ENCODE results near the gene BAG1.

Gene BAG1

GRCh38 chr9:33229359-33230114 lies 35.0 kb downstream of the BAG1 start:
- H2BK15ac ChIP-seq (ENCODE audit: low read depth, poor library complexity, severe bottlenecking): no peak overlapping the region
- peaks cover 24% of the 10 kb centered on the region for H3K4me1 ChIP-seq (ENCODE audit: control insufficient read depth, insufficient read depth, low read depth, low read length)
- WGBS: 83% methylated on average over 6 of the region's 9 CpGs

DNA sequence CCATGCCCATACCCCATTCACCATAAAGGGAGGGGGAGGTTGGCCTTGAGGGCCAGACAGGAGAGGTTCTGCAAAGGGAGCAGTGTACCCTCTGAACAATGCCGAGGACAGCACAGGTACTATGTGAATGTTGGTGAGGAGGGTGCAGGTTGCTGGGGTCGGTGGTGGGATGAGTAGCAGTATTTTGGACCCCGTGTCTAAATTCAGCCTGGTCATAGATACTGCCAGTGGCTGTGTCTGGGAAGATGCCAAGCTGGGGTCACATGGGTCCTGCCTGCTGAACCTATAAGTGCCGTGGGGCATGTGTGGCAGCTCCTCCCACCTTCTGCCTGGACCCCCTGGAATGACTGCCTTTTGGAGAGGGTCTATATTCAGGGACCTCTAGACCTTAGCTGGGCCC lies 35.9 kb downstream of the BAG1 start:
- peaks cover 6 to 27% of the 10 kb centered on the region in 2 experiments for H3K27me3 ChIP-seq (ENCODE audit: control insufficient read depth in 1 of 2, insufficient read depth in 1 of 2, low read length in 2 of 2)
- peaks cover 15% of the 10 kb centered on the region for H3K4me1 ChIP-seq (ENCODE audit: control insufficient read depth, insufficient read depth, low read depth, low read length)
- H3K14ac ChIP-seq (ENCODE audit: low read length in 2 of 2): no peak overlapping the region
- H3K18ac ChIP-seq (ENCODE audit: low read depth in 1 of 2, low read length in 2 of 2): no peak overlapping the region
- no peak overlapping the region for H3K23ac ChIP-seq (ENCODE audit: low read length in 2 of 2)
- no peak overlapping the region for H3K27ac ChIP-seq (ENCODE audit: low read length, poor library complexity, severe bottlenecking)
- H3K9me3 ChIP-seq (ENCODE audit: control insufficient read depth, low read length): no peaks in the 10 kb centered on the region
- WGBS: 72% methylated on average over 4 of the region's 4 CpGs
- H3K4ac ChIP-seq (ENCODE audit: low read depth in 1 of 2, low read length in 2 of 2): no peak overlapping the region
- H3K4me2 ChIP-seq (ENCODE audit: low read length, poor library complexity, severe bottlenecking): no peak overlapping the region
- no peak overlapping the region for H4K91ac ChIP-seq (ENCODE audit: low read length)
- no peak overlapping the region for H2BK120ac ChIP-seq (ENCODE audit: low read depth, low read length)
- no peak overlapping the region for H2BK5ac ChIP-seq (ENCODE audit: low read depth, low read length, poor library complexity, severe bottlenecking)
- no peak overlapping the region for H2AK5ac ChIP-seq (ENCODE audit: low read length, severe bottlenecking)
- no peak overlapping the region for H2BK15ac ChIP-seq (ENCODE audit: low read depth, poor library complexity, severe bottlenecking)
- H3K4me3 ChIP-seq (ENCODE audit: insufficient read depth in 1 of 2, low read depth in 1 of 2, low read length in 2 of 2): no peak overlapping the region
- H3K79me1 ChIP-seq (replicated peaks; ENCODE audit: low read length, poor library complexity, severe bottlenecking): no peaks in the 10 kb centered on the region
- H2AFZ ChIP-seq (ENCODE audit: low read depth, low read length): no peak overlapping the region
- DNase-seq: no peak
- H4K8ac ChIP-seq (ENCODE audit: low read length): no peak overlapping the region
- H2BK12ac ChIP-seq (ENCODE audit: low read length in 2 of 2): no peak overlapping the region
- H3K36me3 ChIP-seq (ENCODE audit: control insufficient read depth in 1 of 2, insufficient read depth in 2 of 2, low read depth in 1 of 2, low read length in 2 of 2): no peaks in the 10 kb centered on the region
- no peak overlapping the region for H3K9ac ChIP-seq (ENCODE audit: low read length)

More at GRCh38 chr9:33229359-33230114, 35.0 kb downstream of the BAG1 start:
- Histone ChIP-seq H3K14ac (ENCODE audit: low read length in 2 of 2) (no peak overlapping the region), H2BK12ac (ENCODE audit: low read length in 2 of 2) (no peak overlapping the region), H3K4ac (ENCODE audit: low read depth in 1 of 2, low read length in 2 of 2) (no peak overlapping the region), H3K9me3 (ENCODE audit: control insufficient read depth, low read length) (no peaks in the 10 kb centered on the region), H2AFZ (ENCODE audit: low read depth, low read length) (no peak overlapping the region), H3K27me3 (ENCODE audit: control insufficient read depth in 1 of 2, insufficient read depth in 1 of 2, low read length in 2 of 2) (peaks cover 6 to 27% of the 10 kb centered on the region in 2 experiments), H2BK120ac (ENCODE audit: low read depth, low read length) (no peak overlapping the region), H3K4me3 (ENCODE audit: insufficient read depth in 1 of 2, low read depth in 1 of 2, low read length in 2 of 2) (no peak overlapping the region), H2AK5ac (ENCODE audit: low read length, severe bottlenecking) (no peak overlapping the region), H3K18ac (ENCODE audit: low read depth in 1 of 2, low read length in 2 of 2) (no peak overlapping the region), H4K8ac (ENCODE audit: low read length) (no peak overlapping the region), H3K9ac (ENCODE audit: low read length) (no peak overlapping the region), H3K23ac (ENCODE audit: low read length in 2 of 2) (no peak overlapping the region), H3K36me3 (ENCODE audit: control insufficient read depth in 1 of 2, insufficient read depth in 2 of 2, low read depth in 1 of 2, low read length in 2 of 2) (no peaks in the 10 kb centered on the region), H3K79me1 (replicated peaks; ENCODE audit: low read length, poor library complexity, severe bottlenecking) (no peaks in the 10 kb centered on the region), H4K91ac (ENCODE audit: low read length) (no peak overlapping the region), H3K27ac (ENCODE audit: low read length, poor library complexity, severe bottlenecking) (no peak overlapping the region), H2BK5ac (ENCODE audit: low read depth, low read length, poor library complexity, severe bottlenecking) (no peak overlapping the region), H3K4me2 (ENCODE audit: low read length, poor library complexity, severe bottlenecking) (no peak overlapping the region)
- no peak for DNase-seq

DNA sequence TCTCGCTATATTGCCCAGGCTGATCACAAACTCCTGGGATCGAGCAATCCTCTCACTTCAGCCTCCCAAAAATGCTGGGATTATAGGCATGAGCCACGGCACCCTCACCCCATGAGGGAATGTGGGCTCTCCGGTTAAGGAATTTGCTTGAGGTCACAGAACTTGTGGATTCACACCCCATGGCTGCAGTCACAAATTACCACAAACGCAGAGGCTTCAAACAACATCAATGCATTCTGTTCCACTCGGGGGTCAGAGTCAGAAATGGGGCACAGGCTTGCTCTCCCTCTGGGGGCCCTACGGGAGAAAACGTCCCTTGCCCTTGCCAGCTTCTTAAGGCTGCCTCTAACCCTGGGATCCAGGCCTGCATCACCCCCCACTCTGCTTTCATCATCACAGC lies 36.8 kb downstream of the BAG1 start:
- DNase-seq: no peak
- Histone ChIP-seq H3K4ac (ENCODE audit: low read depth in 1 of 2, low read length in 2 of 2) (no peak overlapping the region), H2AK5ac (ENCODE audit: low read length, severe bottlenecking) (no peak overlapping the region), H3K79me1 (replicated peaks; ENCODE audit: low read length, poor library complexity, severe bottlenecking) (no peaks in the 10 kb centered on the region), H3K27ac (ENCODE audit: low read length, poor library complexity, severe bottlenecking) (no peak overlapping the region), H3K36me3 (ENCODE audit: control insufficient read depth in 1 of 2, insufficient read depth in 2 of 2, low read depth in 1 of 2, low read length in 2 of 2) (no peaks in the 10 kb centered on the region), H3K9ac (ENCODE audit: low read length) (no peak overlapping the region), H3K9me3 (ENCODE audit: control insufficient read depth, low read length) (no peaks in the 10 kb centered on the region), H3K23ac (ENCODE audit: low read length in 2 of 2) (no peak overlapping the region), H4K91ac (ENCODE audit: low read length) (no peak overlapping the region), H2AFZ (ENCODE audit: low read depth, low read length) (no peak overlapping the region), H3K14ac (ENCODE audit: low read length in 2 of 2) (no peak overlapping the region), H3K18ac (ENCODE audit: low read depth in 1 of 2, low read length in 2 of 2) (no peak overlapping the region), H3K27me3 (ENCODE audit: control insufficient read depth in 1 of 2, insufficient read depth in 1 of 2, low read length in 2 of 2) (peaks cover 6 to 32% of the 10 kb centered on the region in 2 experiments), H2BK5ac (ENCODE audit: low read depth, low read length, poor library complexity, severe bottlenecking) (no peak overlapping the region), H3K4me3 (ENCODE audit: insufficient read depth in 1 of 2, low read depth in 1 of 2, low read length in 2 of 2) (no peak overlapping the region), H2BK120ac (ENCODE audit: low read depth, low read length) (no peak overlapping the region), H2BK15ac (ENCODE audit: low read depth, poor library complexity, severe bottlenecking) (no peak overlapping the region), H3K4me1 (ENCODE audit: control insufficient read depth, insufficient read depth, low read depth, low read length) (peaks cover 14% of the 10 kb centered on the region), H4K8ac (ENCODE audit: low read length) (no peak overlapping the region), H2BK12ac (ENCODE audit: low read length in 2 of 2) (no peak overlapping the region), H3K4me2 (ENCODE audit: low read length, poor library complexity, severe bottlenecking) (no peak overlapping the region)
- 83% methylated on average over 8 of the region's 8 CpGs for WGBS

- no peak overlapping the region for H3K9ac ChIP-seq (ENCODE audit: low read length)
- no peak overlapping the region for H2AFZ ChIP-seq (ENCODE audit: low read depth, low read length)
- H3K27me3 ChIP-seq (ENCODE audit: control insufficient read depth in 1 of 2, insufficient read depth in 1 of 2, low read length in 2 of 2): peaks cover 2 to 34% of the 10 kb centered on the region in 2 experiments
- no peak overlapping the region for H3K18ac ChIP-seq (ENCODE audit: low read depth in 1 of 2, low read length in 2 of 2)
- H3K79me1 ChIP-seq (replicated peaks; ENCODE audit: low read length, poor library complexity, severe bottlenecking): no peaks in the 10 kb centered on the region
- H3K4me3 ChIP-seq (ENCODE audit: insufficient read depth in 1 of 2, low read depth in 1 of 2, low read length in 2 of 2): no peak overlapping the region
- no peak overlapping the region for H2BK5ac ChIP-seq (ENCODE audit: low read depth, low read length, poor library complexity, severe bottlenecking)
- H2BK15ac ChIP-seq (ENCODE audit: low read depth, poor library complexity, severe bottlenecking): no peak overlapping the region
- no peak overlapping the region for H3K4ac ChIP-seq (ENCODE audit: low read depth in 1 of 2, low read length in 2 of 2)
- DNase-seq: no peak
- no peak overlapping the region for H3K4me2 ChIP-seq (ENCODE audit: low read length, poor library complexity, severe bottlenecking)
- no peak overlapping the region for H4K8ac ChIP-seq (ENCODE audit: low read length)
- H4K91ac ChIP-seq (ENCODE audit: low read length): no peak overlapping the region
- H3K36me3 ChIP-seq (ENCODE audit: control insufficient read depth in 1 of 2, insufficient read depth in 2 of 2, low read depth in 1 of 2, low read length in 2 of 2): no peaks in the 10 kb centered on the region
- 91% methylated on average over 9 of the region's 10 CpGs for WGBS
- H3K14ac ChIP-seq (ENCODE audit: low read length in 2 of 2): no peak overlapping the region
- no peak overlapping the region for H2BK12ac ChIP-seq (ENCODE audit: low read length in 2 of 2)
- H3K27ac ChIP-seq (ENCODE audit: low read length, poor library complexity, severe bottlenecking): no peak overlapping the region
- no peak overlapping the region for H2BK120ac ChIP-seq (ENCODE audit: low read depth, low read length)
- H3K23ac ChIP-seq (ENCODE audit: low read length in 2 of 2): no peak overlapping the region
- H2AK5ac ChIP-seq (ENCODE audit: low read length, severe bottlenecking): no peak overlapping the region
- H3K4me1 ChIP-seq (ENCODE audit: control insufficient read depth, insufficient read depth, low read depth, low read length): peaks cover 14% of the 10 kb centered on the region
- no peaks in the 10 kb centered on the region for H3K9me3 ChIP-seq (ENCODE audit: control insufficient read depth, low read length)
Measured at GRCh38 chr9:33227008-33227398, 37.5 kb downstream of the BAG1 start.
